ENCODE measurements around the gene LCE7A.

GRCh38 chr1:152907686-152908601 is 48.1 kb downstream of the LCE7A start, which contains the start of gene IVL:
- TF ChIP-seq CTCF (IDR thresholded peaks at IDR 0.05; ENCODE audit: low read length), result no peak
- no peak for TF ChIP-seq EZH2 (IDR thresholded peaks at IDR 0.05; ENCODE audit: borderline replicate concordance, low read length)

Data from OCI-LY1 (cell line).